ENCODE results near the gene GNGT1.
A peak's percentile ranks its signal among the peaks of the same experiment; 100 is the strongest.
"Not testable (repeated sequence)": the region's sequence is repeated elsewhere in the genome, so short reads cannot be mapped to it uniquely, and the experiment has no call there.

Gene GNGT1

GRCh38 chr7:93910076-93910994, 4.0 kb downstream of the GNGT1 start:
- no peak for DNase-seq

- DNase-seq: not testable (repeated sequence)
These were observed 4.9 kb downstream of the GNGT1 start for GRCh38 chr7:93911242-93911641.

- DNase-seq: not testable (repeated sequence)
These were observed 5.3 kb downstream of the GNGT1 start for GRCh38 chr7:93911661-93912060.

- no peak for DNase-seq
These were observed 6.8 kb downstream of the GNGT1 start for GRCh38 chr7:93913197-93913596.

- DNase-seq: no peak
These were observed 8.3 kb downstream of the GNGT1 start for GRCh38 chr7:93914581-93915066.

- DNase-seq: not testable (repeated sequence)
These were observed 9.0 kb downstream of the GNGT1 start for GRCh38 chr7:93915206-93915842.

GRCh38 chr7:93915888-93916287, 9.5 kb downstream of the GNGT1 start:
- DNase-seq: not testable (repeated sequence)

GRCh38 chr7:93916315-93916714, 9.9 kb downstream of the GNGT1 start:
- DNase-seq: not testable (repeated sequence)

- DNase-seq: no peak
These were observed 14.3 kb downstream of the GNGT1 start for GRCh38 chr7:93920496-93921182.

- DNase-seq: no peak
These were observed 14.8 kb downstream of the GNGT1 start for GRCh38 chr7:93921186-93921585.

GRCh38 chr7:93921607-93922566, 15.5 kb downstream of the GNGT1 start, which contains the start of gene GNG11:
TSS of gene GNG11 (plus strand) at chr7:93921735. CDS start at chr7:93922138, 403 bp downstream.
- DNase-seq: peak; percentile 70

GRCh38 chr7:93923296-93923695, 16.9 kb downstream of the GNGT1 start:
- DNase-seq: no peak

GRCh38 chr7:93923942-93924341, 17.6 kb downstream of the GNGT1 start:
- DNase-seq: no peak

- DNase-seq: no peak
These were observed 20.4 kb downstream of the GNGT1 start for GRCh38 chr7:93926800-93927199.

- DNase-seq: no peak
These were observed 21.2 kb downstream of the GNGT1 start for GRCh38 chr7:93927585-93927984.

- no peak for DNase-seq
These were observed 25.3 kb downstream of the GNGT1 start for GRCh38 chr7:93931655-93932054.

GRCh38 chr7:93933156-93933555, 26.8 kb downstream of the GNGT1 start:
- no peak for DNase-seq

GRCh38 chr7:93935102-93935501, 28.7 kb downstream of the GNGT1 start:
- DNase-seq: no peak

GRCh38 chr7:93937818-93938217, 31.5 kb downstream of the GNGT1 start:
- no peak for DNase-seq

GRCh38 chr7:93938293-93938692, 31.9 kb downstream of the GNGT1 start:
- DNase-seq: no peak

GRCh38 chr7:93941945-93942344, 35.6 kb downstream of the GNGT1 start:
- no peak for DNase-seq
